ENCODE measurements around the gene MDFIC. TPM values are rescaled to one million over a fixed set of nuclear protein-coding genes. Genes with fewer than 3 reads are reported as not detected.

The MDFIC gene
- polyA plus RNA-seq, 1 donor (not counting 4 experiments of a cell fraction or from before 2014, with no cell fraction given), result 8.5 TPM

DNA sequence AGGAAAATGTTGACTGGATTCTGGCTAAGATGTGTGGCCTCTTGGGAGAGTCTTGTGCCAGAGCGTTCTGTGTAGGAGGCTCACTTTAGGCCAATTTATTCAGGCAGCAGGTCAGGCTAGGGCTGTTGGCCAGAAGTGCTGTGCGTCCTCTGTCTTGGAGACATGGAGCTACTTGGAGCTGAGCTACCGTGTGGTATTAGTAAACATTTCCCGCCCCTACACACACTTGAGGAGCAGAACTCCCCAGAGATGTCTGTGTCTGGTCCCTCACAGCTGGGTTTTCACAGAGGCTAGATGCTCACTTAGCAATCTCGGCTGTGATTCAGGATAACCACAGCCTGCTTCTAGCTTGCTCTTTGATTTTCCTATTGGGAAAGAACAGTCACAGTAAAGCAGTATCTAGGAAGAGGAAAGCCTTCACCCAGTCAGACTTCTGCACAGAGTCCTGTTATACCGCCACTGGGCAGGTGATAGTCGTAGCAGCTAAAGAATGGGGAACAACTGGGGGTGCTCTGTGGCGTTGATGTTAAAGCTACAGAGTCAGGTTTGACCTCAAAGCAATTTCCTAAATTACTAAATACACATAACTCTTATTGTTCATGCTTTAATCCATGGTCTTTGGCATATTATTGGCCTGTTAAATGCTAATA lies 86.7 kb downstream of the MDFIC start:
- no peaks in the 10 kb centered on the region for H3K9me3 ChIP-seq (ENCODE audit: control insufficient read depth, low read depth, low read length)
- no peaks in the 10 kb centered on the region for H3K36me3 ChIP-seq (ENCODE audit: control insufficient read depth in 2 of 2, extremely low read depth in 1 of 2, insufficient read depth in 2 of 2, low read length in 2 of 2)
- TF ChIP-seq, protein P1, sequence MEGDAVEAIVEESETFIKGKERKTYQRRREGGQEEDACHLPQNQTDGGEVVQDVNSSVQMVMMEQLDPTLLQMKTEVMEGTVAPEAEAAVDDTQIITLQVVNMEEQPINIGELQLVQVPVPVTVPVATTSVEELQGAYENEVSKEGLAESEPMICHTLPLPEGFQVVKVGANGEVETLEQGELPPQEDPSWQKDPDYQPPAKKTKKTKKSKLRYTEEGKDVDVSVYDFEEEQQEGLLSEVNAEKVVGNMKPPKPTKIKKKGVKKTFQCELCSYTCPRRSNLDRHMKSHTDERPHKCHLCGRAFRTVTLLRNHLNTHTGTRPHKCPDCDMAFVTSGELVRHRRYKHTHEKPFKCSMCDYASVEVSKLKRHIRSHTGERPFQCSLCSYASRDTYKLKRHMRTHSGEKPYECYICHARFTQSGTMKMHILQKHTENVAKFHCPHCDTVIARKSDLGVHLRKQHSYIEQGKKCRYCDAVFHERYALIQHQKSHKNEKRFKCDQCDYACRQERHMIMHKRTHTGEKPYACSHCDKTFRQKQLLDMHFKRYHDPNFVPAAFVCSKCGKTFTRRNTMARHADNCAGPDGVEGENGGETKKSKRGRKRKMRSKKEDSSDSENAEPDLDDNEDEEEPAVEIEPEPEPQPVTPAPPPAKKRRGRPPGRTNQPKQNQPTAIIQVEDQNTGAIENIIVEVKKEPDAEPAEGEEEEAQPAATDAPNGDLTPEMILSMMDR (optimal IDR thresholded peaks at IDR 0.05 in 1 of 3, IDR thresholded peaks at IDR 0.05 in 1 of 3, conservative IDR thresholded peaks at IDR 0.05 in 1 of 3; ENCODE audit: extremely low read depth in 1 of 3, insufficient read depth in 2 of 3, low read length in 3 of 3), result no peak
- no peak for TF ChIP-seq EZH2 (IDR thresholded peaks at IDR 0.05; ENCODE audit: low read length)
- H3K9me1 ChIP-seq (ENCODE audit: control insufficient read depth, extremely low read depth, insufficient read depth, low read length), result no peaks in the 10 kb centered on the region
- H3K27me3 ChIP-seq (ENCODE audit: control insufficient read depth, extremely low read depth, insufficient read depth, low read length), result no peaks in the 10 kb centered on the region
- H3K4me1 ChIP-seq (ENCODE audit: control insufficient read depth, extremely low read depth, insufficient read depth, low read length), result peaks cover 5% of the 10 kb centered on the region
- no peak overlapping the region for H3K27ac ChIP-seq (ENCODE audit: control insufficient read depth, insufficient read depth, low read length)
- no peaks in the 10 kb centered on the region for H4K20me1 ChIP-seq (ENCODE audit: control insufficient read depth, extremely low read depth, insufficient read depth, low read length)
- H3K9ac ChIP-seq (ENCODE audit: control insufficient read depth, extremely low read depth, insufficient read depth, low read length), result no peak overlapping the region
- no peak overlapping the region for H3K4me2 ChIP-seq (ENCODE audit: control insufficient read depth, extremely low read depth, insufficient read depth, low read depth, low read length)
- FAIRE-seq (no peak), DNase-seq (ENCODE audit: low read depth, low spot score) (no peak)
- H2AFZ ChIP-seq (ENCODE audit: control insufficient read depth, low read length), result no peak overlapping the region
- dilution Hi-C loops (cut with MboI; ENCODE audit: extremely low pct_ligation_motif_present, low sequenced_read_pairs), result no loop called here
- no peak overlapping the region for H3K4me3 ChIP-seq (ENCODE audit: control insufficient read depth in 2 of 3, extremely low read depth in 1 of 3, insufficient read depth in 2 of 3, low read depth in 1 of 3, low read length in 3 of 3)
- H3K79me2 ChIP-seq (ENCODE audit: control insufficient read depth, insufficient read depth, low read length), result no peaks in the 10 kb centered on the region

DNA sequence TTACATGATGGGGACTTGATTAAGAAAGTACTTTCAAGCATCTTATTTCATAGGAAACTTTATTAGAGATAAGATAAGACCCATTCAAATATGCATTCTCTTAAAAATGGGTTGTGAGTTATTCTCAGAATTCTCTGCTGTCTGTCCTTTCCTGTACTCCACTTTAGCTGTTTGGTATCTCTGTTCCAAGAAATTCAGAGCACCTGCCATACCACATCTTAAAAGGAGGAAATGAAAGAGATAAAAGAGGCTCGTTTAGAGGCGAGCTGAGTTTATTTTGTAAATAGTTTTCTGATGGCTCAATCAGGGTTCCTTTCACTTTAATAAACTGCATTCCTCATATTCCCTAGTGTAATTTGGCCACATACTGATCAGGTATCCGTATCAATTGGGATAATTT lies 87.2 kb downstream of the MDFIC start:
- Histone ChIP-seq H3K9me1 (ENCODE audit: control insufficient read depth, extremely low read depth, insufficient read depth, low read length) (no peaks in the 10 kb centered on the region), H3K4me1 (ENCODE audit: control insufficient read depth, extremely low read depth, insufficient read depth, low read length) (peaks cover 3% of the 10 kb centered on the region), H3K4me3 (ENCODE audit: control insufficient read depth in 2 of 3, extremely low read depth in 1 of 3, insufficient read depth in 2 of 3, low read depth in 1 of 3, low read length in 3 of 3) (no peak overlapping the region), H3K9ac (ENCODE audit: control insufficient read depth, extremely low read depth, insufficient read depth, low read length) (no peak overlapping the region), H2AFZ (ENCODE audit: control insufficient read depth, low read length) (no peak overlapping the region), H3K4me2 (ENCODE audit: control insufficient read depth, extremely low read depth, insufficient read depth, low read depth, low read length) (no peak overlapping the region), H4K20me1 (ENCODE audit: control insufficient read depth, extremely low read depth, insufficient read depth, low read length) (no peaks in the 10 kb centered on the region), H3K27ac (ENCODE audit: control insufficient read depth, insufficient read depth, low read length) (no peak overlapping the region), H3K36me3 (ENCODE audit: control insufficient read depth in 2 of 2, extremely low read depth in 1 of 2, insufficient read depth in 2 of 2, low read length in 2 of 2) (no peaks in the 10 kb centered on the region), H3K9me3 (ENCODE audit: control insufficient read depth, low read depth, low read length) (no peaks in the 10 kb centered on the region), H3K27me3 (ENCODE audit: control insufficient read depth, extremely low read depth, insufficient read depth, low read length) (no peaks in the 10 kb centered on the region), H3K79me2 (ENCODE audit: control insufficient read depth, insufficient read depth, low read length) (no peaks in the 10 kb centered on the region)
- no peak for TF ChIP-seq EZH2 (IDR thresholded peaks at IDR 0.05; ENCODE audit: low read length)
- TF ChIP-seq, protein P1 (optimal IDR thresholded peaks at IDR 0.05 in 1 of 3, IDR thresholded peaks at IDR 0.05 in 1 of 3, conservative IDR thresholded peaks at IDR 0.05 in 1 of 3; ENCODE audit: extremely low read depth in 1 of 3, insufficient read depth in 2 of 3, low read length in 3 of 3), result no peak
- FAIRE-seq (no peak), DNase-seq (ENCODE audit: low read depth, low spot score) (no peak)
- dilution Hi-C loops (cut with MboI; ENCODE audit: extremely low pct_ligation_motif_present, low sequenced_read_pairs), result no loop called here

Data from keratinocyte (primary cell).